GM21367 (cell line): ENCODE results near the gene ZNF444.
"Not testable (repeated sequence)": the region's sequence is repeated elsewhere in the genome, so short reads cannot be mapped to it uniquely, and the experiment has no call there.

Source experiments
- ATAC-seq: cut with Tn5 transposase; IDR thresholded peaks from one replicate; pipeline ENCODE4 v1.9.1; 2021; ENCODE audit not compliant: unreplicated experiment

Gene ZNF444

DNA sequence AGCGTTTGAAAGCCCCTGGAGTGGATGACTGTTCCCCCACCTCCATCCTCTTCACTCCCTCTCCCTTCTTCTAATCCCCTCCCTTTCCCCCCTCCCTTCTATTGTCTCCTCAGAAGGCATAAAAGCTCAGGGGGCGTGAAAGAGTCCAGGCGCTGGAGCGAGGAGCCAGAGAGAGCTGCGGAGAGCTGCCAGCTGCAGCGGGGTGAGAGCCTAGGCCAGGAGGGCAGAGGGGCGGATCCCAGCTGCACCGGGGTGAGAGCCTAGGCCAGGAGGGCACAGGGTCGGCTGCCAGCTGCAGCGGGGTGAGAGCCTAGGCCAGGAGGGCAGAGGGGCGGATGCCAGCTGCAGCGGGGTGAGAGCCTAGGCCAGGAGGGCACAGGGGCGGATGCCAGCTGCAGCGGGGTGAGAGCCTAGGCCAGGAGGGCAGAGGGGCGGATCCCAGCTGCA lies 34.8 kb downstream of the ZNF444 start, which contains the start of gene GALP:
GALP (plus strand) TSS at position 148 of the 447 bp plus-strand sequence. CDS start 1,101 bp downstream, outside the sequence.
- ATAC-seq = not testable (repeated sequence)

DNA sequence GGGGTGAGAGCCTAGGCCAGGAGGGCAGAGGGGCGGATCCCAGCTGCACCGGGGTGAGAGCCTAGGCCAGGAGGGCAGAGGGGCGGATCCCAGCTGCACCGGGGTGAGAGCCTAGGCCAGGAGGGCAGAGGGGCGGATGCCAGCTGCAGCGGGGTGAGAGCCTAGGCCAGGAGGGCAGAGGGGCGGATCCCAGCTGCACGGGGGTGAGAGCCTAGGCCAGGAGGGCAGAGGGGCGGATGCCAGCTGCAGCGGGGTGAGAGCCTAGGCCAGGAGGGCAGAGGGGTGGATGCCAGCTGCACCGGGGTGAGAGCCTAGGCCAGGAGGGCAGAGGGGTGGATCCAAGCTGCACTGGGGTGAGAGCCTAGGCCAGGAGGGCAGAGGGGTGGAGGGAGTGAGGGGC lies 35.2 kb downstream of the ZNF444 start:
- not testable (repeated sequence) for ATAC-seq

DNA sequence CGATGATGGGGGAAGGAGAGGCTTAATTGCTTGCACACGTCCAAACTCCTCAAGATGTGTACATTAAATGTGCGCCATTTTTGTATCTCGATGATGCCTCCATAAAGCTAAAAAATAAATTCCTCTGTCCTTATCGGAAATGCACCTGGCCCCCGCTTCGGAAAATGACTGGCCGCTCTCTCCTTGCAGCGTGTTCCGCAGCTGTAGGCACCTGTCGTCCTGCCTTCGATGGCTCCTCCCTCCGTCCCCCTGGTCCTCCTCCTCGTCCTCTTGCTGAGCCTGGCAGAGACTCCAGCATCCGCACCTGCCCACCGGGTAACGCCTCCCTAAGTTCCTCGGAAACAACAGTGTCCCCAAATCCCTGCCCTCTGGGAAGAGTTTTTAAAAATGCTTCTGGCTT lies 35.8 kb downstream of the ZNF444 start:
- no peak for ATAC-seq

DNA sequence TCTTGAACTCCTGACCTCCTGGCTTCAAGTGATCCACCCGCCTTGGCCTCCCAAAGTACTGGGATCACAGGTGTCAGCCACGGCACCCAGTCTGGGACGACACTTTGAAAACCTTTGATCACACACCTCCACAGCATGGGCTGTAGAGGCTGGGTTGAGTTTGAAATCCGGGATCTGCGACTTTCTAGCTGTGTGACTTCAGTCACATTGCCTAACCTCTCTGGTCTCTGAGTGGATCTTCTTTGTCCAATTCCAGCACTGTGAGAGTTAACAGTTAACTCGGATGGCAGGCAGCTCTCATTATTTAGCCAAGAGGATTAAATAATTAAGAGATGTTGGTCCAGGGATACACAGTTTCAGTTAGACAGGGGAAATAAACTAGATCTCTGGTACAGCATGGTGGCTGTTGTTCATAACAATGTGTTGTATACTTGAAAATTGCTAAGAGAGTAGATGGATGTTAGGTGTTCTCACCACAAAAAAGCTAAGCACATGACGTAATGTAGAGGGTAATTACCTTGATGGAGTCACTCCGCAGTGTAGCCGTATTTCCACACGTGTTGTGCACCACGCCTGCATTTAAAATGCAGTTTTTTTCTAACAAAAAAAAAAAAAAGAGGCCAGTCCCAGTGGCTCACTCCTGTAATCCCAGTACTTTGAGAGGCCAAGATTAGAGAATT lies 36.6 kb downstream of the ZNF444 start:
- ATAC-seq = no peak

DNA sequence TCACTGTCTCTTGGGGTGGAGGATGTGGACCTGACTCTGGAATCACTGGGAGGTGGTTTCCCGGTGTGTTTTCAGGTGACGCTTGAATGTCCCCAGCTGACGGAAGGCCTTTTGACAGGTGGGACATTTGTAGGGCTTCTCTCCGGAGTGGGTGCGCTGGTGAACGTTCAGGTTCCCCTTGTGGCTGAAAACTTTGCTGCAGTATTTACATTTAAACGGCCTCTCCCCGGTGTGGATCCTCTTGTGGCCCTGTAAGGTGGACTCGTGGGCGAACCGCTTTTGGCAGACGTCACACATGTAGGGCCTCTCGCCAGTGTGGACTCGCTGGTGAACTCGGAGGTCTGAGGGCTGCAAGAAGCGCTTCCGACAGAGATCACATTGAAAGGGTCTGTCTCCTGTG lies 48.7 kb downstream of the ZNF444 start:
- ATAC-seq = no peak

DNA sequence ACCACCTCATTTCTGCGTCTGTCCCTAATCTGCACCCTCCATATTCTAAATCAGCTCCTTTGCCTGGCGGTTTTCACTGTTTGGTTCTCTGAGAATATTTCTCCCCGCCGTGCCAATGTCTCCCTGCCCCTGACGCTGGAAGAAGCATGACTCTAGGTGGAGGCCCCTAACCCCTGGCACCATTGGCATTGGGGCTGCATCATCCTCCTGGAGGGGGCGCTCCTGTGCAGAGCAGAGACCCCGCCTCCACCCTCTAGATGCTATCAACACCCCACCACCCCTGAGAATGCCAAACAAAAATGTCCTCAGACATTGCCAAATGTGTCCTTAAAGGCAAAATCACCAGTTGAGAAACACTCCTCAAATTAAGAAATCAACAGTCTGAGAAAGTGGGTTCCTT lies 50.0 kb downstream of the ZNF444 start:
- no peak for ATAC-seq

DNA sequence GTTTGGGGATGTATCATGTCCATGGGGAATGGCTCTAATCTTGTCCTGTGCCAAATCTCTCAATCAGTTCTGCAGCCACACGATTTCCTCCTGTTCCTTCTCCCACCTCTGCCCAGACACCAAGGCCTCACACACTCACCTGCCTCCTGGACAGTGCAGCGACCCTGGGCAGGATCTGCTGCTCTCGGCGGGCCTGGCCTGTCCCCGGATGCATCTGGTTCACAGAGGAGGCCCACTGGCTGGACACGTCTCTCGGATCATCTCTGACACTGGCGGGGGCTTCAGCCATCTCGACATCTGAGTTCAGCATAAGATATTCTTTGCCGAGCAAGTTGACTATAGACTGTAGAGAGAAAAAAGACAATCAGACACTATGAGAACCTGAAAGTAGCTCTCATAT lies 50.6 kb downstream of the ZNF444 start:
- no peak for ATAC-seq

DNA sequence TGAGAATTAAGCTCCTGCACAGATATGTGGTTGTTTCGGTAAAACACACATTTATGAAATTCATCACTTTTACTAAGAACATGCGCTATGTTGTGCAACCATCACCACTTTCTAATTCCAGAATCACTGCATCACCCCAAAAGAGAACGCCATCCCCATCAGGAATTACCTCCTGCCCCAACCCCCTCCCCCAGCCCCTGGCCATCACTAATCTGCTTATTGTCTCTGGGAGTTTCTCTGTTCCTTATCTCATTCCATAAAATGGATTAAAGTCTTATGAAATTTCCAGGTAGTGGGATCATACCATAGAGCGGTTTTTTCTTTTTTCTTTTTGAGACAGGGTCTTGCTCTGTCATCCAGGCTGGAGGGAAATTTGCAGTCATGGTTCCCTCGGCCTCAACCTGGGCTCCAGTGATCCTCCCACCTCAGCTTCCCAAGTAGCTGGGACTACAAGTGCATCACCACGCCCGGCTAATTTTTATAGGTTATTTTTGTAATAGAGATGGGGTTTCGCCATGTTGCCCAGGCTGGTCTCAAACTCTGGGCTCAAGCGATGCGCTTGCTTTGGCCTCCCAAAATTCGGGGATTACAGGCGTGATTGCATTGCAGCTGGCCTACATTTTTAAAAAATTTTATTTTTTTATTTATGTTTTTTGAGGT lies 53.0 kb downstream of the ZNF444 start:
- no peak for ATAC-seq

DNA sequence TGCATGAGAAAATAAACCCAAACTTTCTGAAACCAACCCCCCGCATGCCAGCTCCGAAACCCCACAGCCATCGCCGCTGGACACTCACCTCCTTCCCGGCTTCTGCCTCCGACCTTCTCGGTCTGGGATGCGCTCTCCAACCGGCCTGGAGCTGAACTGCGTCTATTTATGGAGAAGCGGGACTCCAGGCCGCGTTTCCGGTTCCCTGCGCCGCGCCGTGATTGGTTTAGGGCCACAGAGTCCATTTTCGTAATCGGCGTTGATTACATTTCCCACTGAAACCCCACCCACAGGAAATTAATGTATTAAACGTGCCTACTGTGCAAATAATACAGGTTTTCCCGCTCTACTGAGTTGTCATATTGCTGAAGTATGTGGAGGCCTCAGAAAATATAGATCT lies 56.6 kb downstream of the ZNF444 start, which contains the start of gene ZSCAN5B:
ZSCAN5B (minus strand) TSS at position 138 of the 400 bp plus-strand sequence. CDS start 4,731 bp downstream, outside the sequence.
- ATAC-seq = not testable (repeated sequence)

DNA sequence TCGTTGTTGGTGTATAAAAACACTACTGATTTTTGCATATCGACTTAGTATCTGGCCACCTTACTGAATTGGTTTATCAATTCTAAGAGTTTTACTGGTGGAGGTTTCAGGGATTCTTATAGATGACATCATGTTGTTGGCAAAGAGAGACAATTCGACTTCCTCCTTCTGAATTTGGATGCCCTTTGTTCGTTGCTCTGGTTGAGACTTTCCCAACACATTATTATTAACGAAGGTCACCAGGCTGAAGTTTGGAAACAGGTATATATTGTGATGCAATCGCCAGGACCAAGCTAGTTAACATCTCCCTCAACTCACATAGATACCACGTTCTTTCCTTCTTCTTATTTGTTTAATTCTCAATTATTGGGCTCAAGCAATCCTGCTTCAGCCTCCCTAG lies 58.6 kb downstream of the ZNF444 start:
- ATAC-seq = no peak

DNA sequence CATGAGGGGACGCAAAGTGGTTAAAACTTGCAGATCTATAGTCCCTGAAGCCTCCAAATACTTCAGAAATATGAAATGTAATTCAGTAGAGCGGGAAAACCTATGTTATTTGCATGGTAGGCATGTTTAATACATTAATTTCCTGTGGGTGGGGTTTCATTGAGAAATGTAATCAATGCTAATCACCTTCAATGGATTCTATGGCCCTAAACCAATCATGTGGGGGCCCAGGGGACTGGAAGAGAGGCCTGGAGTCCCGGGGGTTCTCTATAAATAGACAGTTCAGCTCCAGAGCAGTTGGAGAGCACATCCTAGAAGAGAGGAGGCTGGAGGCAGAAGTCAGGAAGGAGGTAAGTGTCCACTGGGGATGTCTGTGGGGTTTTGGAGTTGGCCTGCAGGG lies 60.9 kb downstream of the ZNF444 start, which contains the start of gene ZSCAN5C:
ZSCAN5C (plus strand) TSS at position 301 of the 400 bp plus-strand sequence. CDS start 3,641 bp downstream, outside the sequence.
- no peak for ATAC-seq

DNA sequence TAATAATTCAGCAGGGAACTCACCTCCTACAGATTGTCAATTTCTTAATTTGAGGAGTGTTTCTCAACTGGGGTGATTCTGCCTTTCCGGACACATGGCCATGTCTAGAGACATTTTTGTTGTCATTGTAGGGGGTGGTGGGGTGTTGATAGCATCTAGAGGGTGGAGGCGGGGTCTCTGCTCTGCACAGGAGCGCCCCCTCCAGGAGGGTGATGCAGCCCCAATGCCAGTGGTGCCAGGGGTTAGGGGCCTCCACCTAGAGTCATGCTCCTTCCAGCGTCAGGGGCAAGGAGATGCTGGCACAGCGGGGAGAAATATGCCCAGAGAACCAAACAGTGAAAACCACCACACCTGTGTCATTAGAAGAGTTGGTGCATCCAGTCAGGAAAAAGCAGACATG lies 66.5 kb downstream of the ZNF444 start:
- ATAC-seq = not testable (repeated sequence)

DNA sequence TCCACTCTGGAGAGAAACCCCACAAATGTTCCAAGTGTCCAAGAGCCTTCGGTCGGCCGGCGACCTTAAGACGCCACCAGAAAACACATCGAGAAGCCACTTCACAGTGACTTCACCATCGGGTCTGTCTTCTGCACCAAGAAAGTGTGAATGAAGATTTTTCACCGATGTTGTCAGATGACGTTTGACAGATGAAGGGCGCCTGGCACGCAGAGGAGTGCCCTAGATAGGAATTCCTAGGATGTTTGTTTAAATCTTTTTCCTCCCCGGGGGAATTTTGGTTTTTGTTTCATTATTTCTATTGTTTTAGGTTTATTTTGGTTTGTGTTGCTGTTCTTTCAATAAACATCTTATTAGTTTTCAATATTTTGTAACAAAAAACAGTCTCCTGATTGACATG lies 68.0 kb downstream of the ZNF444 start:
- no peak for ATAC-seq

DNA sequence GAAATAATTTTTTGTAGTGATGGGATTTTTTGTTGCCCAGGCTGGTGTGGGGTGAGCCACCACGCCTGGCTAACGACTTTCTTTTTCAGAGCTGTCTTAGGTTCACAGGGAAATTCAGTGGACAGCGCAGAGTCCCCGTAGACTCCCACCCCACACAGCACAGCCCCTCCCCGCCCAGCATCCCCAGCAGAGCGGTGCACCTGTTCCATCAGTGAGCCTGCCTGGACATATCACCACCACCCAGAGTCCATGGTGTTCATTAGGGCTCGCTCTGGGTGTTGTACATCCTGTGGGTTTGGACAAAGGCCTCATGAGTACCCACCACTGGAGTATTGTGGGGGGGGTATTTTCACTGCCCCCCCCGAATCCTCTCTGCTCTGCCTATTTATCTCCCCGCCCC lies 68.9 kb downstream of the ZNF444 start:
- ATAC-seq = not testable (repeated sequence)
